Rectal smooth muscle tissue (tissue), 1 donor: ENCODE measurements around the gene UBTD1.

Experiments
- H3K27ac ChIP-seq: one replicate; pipeline ENCODE4 v1.7.0; 2013; ENCODE audit warnings: low read depth, low read length, inconsistent platforms
- H3K27me3 ChIP-seq: one replicate; pipeline ENCODE4 v1.7.0; 2013; ENCODE audit warnings: low read length; ENCODE audit not compliant: control insufficient read depth, insufficient read depth
- H3K36me3 ChIP-seq: one replicate; pipeline ENCODE4 v1.7.0; 2013; ENCODE audit warnings: low read length; ENCODE audit not compliant: control insufficient read depth, insufficient read depth
- H3K4me1 ChIP-seq: one replicate; pipeline ENCODE4 v1.7.0; 2013; ENCODE audit warnings: low read length; ENCODE audit not compliant: control insufficient read depth, insufficient read depth
- H3K4me3 ChIP-seq: one replicate; pipeline ENCODE4 v1.7.0; 2013; ENCODE audit warnings: low read length
- H3K9ac ChIP-seq: one replicate; pipeline ENCODE4 v1.7.0; 2013; ENCODE audit warnings: low read length

The UBTD1 gene

DNA sequence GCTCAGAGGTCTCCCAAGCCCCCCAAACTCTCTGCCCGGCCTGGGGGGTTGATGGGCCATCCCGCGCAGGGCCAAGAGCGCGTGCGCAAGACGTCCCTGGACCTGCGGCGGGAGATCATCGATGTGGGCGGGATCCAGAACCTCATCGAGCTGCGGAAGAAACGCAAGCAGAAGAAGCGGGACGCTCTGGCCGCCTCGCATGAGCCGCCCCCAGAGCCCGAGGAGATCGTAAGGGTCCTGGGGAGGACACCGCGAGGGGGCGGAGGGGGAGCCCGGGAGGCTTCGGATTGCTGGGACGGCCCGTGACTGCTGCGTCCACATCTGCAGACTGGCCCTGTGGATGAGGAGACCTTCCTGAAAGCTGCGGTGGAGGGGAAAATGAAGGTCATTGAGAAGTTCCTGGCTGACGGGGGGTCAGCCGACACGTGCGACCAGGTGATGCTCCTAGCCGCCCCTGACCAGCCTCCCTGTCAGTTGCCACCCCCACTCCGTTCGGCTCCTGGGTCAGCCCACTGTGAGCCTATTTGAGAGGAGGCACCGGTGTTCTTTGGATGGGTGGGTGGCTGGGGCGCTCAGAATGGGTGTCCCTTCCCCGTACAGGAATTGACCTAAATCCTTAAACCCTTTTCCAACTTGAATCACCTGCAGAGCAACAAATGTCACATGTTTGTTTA, 79.6 kb downstream of the UBTD1 start:
- H3K4me1 ChIP-seq, result no peaks in the 10 kb centered on the region
- H3K27me3 ChIP-seq, result no peaks in the 10 kb centered on the region
- H3K27ac ChIP-seq, result no peak overlapping the region
- no peaks in the 10 kb centered on the region for H3K36me3 ChIP-seq
- H3K9ac ChIP-seq, result no peak overlapping the region
- no peak overlapping the region for H3K4me3 ChIP-seq

GRCh38 chr10:97580421-97581367, 82.0 kb downstream of the UBTD1 start:
- H3K27ac ChIP-seq, result no peak overlapping the region
- no peaks in the 10 kb centered on the region for H3K36me3 ChIP-seq
- no peak overlapping the region for H3K4me3 ChIP-seq
- H3K4me1 ChIP-seq, result no peaks in the 10 kb centered on the region
- no peak overlapping the region for H3K9ac ChIP-seq
- H3K27me3 ChIP-seq, result no peaks in the 10 kb centered on the region

DNA sequence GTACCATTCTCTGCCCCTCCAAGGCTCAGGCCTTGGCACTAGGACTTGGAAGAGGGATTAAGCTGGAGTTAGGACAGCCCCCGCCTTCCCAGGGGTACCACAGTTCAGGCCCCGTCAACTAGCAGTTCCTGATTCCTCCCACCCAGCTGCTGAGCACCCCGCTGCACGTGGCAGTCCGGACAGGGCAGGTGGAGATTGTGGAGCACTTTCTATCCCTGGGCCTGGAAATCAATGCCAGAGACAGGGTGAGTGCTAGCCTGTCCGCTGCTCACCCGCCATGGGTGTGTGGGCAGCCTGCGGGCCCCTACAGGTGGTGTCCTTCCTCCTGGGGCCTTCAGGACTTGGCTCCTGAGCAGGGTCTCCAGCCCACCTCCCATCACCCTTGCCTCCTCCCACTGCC, 83.4 kb downstream of the UBTD1 start:
- no peak overlapping the region for H3K27ac ChIP-seq

DNA sequence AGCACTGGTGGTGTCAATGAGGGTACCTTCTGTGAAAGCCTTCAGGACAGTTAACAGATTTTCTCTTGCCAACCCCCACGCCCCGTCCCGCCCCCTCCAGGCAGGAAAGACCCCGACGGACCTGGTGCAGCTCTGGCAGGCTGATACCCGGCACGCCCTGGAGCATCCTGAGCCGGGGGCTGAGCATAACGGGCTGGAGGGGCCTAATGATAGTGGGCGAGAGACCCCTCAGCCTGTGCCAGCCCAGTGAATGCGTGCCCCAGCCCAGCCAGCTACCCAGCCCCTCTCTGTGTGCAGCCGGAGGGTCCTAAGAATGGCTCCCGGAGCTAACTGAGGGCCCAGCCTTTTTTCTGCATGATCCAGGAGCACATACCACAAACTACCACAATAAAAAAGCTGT, 84.8 kb downstream of the UBTD1 start:
- no peaks in the 10 kb centered on the region for H3K27me3 ChIP-seq
- no peaks in the 10 kb centered on the region for H3K36me3 ChIP-seq
- no peak overlapping the region for H3K9ac ChIP-seq
- no peaks in the 10 kb centered on the region for H3K4me1 ChIP-seq
- no peak overlapping the region for H3K4me3 ChIP-seq
- no peak overlapping the region for H3K27ac ChIP-seq

More for the DNA sequence above, 83.4 kb downstream of the UBTD1 start:
- H3K36me3 ChIP-seq, result no peaks in the 10 kb centered on the region
- no peaks in the 10 kb centered on the region for H3K27me3 ChIP-seq
- no peak overlapping the region for H3K4me3 ChIP-seq
- H3K9ac ChIP-seq, result no peak overlapping the region
- H3K4me1 ChIP-seq, result no peaks in the 10 kb centered on the region

DNA sequence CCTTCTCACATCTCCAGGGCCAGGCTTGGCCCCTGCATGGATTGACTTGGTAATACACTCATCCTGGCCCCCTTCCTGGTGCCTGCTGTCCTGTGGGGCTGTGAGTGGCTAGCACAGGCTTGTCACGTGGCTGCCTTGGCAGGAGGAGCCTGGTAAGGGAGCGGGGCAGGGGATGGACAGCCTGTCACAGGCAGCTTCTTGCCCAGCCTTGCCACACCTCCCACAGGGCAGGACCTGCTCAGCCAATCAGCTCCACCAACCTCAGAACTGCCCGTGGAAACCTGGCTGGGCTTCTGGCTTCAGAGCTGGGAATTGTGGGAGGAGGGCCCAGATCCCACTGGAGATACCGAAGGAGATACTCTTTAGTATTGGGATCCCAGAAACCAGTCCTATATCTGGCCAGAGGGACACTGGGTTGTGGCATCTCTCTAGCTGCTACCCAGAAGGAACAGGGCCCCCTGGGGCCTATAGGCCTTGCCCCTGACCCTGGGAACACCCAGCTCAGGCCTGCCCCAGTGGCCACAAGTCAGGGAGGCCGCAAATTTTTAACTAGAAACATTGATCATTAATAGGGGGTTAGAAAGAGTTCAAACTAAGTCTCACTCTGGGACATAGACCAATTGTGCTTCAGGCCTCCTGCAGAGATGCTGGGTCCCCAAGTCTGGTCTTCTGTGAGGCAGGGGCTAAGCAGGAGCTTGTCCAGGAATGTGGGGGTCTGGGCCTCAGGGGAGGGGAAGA, 85.5 kb downstream of the UBTD1 start, which contains the start of gene HOGA1:
Gene HOGA1 (plus strand): TSS at position 330 of the 738 bp plus-strand sequence. CDS start 315 bp downstream, at position 645.
- Histone ChIP-seq H3K4me3 (no peak within 1 kb of the TSS), H3K27ac (no peak within 1 kb of the TSS)

GRCh38 chr10:97584798-97585438, 86.2 kb downstream of the UBTD1 start:
- Histone ChIP-seq H3K4me1 (no peaks in the 10 kb centered on the region), H3K4me3 (no peak overlapping the region), H3K9ac (no peak overlapping the region), H3K27ac (no peak overlapping the region), H3K27me3 (no peaks in the 10 kb centered on the region), H3K36me3 (no peaks in the 10 kb centered on the region)

More for the DNA sequence above, 85.5 kb downstream of the UBTD1 start, which contains the start of gene HOGA1:
- H3K9ac ChIP-seq, result no peak within 1 kb of the TSS
- no peaks in the 10 kb centered on the region for H3K36me3 ChIP-seq
- no peaks in the 10 kb centered on the region for H3K27me3 ChIP-seq
- no peaks in the 10 kb centered on the region for H3K4me1 ChIP-seq

DNA sequence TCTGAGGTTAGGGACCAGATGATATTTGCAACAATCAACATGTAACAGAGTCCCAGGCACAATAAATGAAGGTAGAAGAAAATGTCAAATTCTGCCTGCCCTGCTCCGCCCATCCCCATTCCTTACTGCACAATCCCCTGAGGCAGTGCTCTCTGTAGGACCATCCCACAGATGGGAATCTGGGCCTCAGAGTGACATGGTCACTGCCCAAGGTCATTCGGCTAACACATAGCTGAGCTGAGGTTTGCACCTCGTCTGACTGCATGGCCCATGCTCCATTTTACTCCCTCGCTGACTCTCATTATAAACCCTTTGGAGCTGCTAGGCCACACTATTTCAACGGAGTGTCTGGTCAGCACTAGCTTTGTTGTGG, 86.7 kb downstream of the UBTD1 start:
- H3K27ac ChIP-seq, result no peak overlapping the region
- H3K9ac ChIP-seq, result no peak overlapping the region
- no peaks in the 10 kb centered on the region for H3K36me3 ChIP-seq
- H3K4me1 ChIP-seq, result no peaks in the 10 kb centered on the region
- no peak overlapping the region for H3K4me3 ChIP-seq
- no peaks in the 10 kb centered on the region for H3K27me3 ChIP-seq

DNA sequence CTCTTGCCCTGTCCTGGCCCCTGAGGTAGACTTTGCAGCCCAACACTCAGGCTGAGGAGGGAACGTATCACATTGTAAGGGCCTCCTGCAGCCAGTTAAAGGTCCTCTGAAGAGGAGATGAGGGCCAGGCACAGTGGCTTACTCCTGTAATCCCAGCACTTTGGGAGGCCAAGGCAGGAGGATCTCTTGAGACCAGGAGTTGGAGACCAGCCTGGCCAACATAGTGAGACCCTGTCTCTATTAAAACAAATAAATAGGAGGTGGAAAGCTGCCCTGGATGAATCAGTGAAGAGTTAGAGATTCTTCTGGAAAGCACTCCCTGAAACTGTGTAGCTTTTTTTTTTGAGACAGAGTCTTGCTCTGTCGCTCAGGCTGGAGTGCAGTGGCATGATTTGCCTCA, 88.5 kb downstream of the UBTD1 start:
- no peak overlapping the region for H3K27ac ChIP-seq
- no peak overlapping the region for H3K4me3 ChIP-seq
- no peaks in the 10 kb centered on the region for H3K27me3 ChIP-seq
- no peaks in the 10 kb centered on the region for H3K4me1 ChIP-seq
- H3K36me3 ChIP-seq, result no peaks in the 10 kb centered on the region
- H3K9ac ChIP-seq, result no peak overlapping the region

DNA sequence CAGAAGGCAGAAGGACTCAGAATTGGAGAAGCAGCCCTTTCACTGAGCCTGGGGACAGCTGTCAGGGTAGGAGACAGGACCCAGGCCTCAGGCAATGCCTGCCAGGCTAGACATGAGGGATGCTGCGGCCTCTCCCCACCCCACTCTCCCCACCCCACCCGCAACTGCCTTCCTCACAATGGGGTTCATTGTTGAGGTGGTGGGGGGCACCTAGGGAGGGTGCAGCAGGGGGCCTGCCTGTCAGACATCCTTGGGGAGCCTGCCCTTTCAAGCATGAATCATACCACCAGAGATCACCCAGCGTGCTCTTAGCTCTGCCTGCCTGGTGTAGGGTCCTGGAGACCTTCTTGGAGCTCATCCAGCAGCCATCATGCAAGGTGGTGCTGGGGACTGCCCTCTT, 90.8 kb downstream of the UBTD1 start, which contains the start of gene C10orf62:
Gene C10orf62 (plus strand): TSS at position 243 of the 400 bp plus-strand sequence. CDS start 177 bp downstream, outside the sequence.
- Histone ChIP-seq H3K9ac (no peak within 1 kb of the TSS), H3K27ac (no peak within 1 kb of the TSS), H3K27me3 (no peaks in the 10 kb centered on the region), H3K4me1 (no peaks in the 10 kb centered on the region), H3K36me3 (no peaks in the 10 kb centered on the region), H3K4me3 (no peak within 1 kb of the TSS)

DNA sequence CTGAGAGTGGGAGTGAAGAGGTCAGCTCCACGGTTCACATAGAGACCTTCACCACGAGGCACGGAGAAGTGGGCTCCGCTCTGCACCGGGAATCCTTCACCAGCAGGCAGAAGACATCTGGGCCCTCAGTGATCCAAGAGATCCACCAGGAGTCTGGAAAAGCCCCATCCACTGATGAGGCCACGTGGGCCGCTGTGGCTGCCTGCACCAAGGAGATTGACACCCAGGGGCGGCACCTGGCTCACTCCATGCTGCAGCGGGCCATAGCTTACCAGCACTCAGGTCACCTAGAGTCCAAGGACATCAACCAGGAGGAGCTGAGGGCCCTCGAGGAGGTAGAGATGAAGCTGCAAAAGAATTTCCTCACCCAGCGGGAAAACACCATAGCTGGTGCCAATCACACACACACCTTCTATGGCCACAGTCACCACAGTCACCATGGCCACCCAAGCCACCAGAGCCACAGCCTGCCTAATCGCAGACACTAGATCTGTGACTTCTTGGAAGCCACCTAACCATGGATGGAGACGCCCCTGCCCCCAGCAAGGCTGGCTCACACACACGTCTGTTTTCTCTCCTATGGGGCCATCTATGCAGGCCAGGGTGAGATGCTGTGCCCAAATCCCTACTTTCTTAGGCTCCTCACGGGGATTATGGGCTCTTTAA, 91.5 kb downstream of the UBTD1 start:
- Histone ChIP-seq H3K9ac (no peak overlapping the region), H3K4me1 (no peaks in the 10 kb centered on the region), H3K27ac (no peak overlapping the region), H3K4me3 (no peak overlapping the region), H3K36me3 (no peaks in the 10 kb centered on the region), H3K27me3 (no peaks in the 10 kb centered on the region)

DNA sequence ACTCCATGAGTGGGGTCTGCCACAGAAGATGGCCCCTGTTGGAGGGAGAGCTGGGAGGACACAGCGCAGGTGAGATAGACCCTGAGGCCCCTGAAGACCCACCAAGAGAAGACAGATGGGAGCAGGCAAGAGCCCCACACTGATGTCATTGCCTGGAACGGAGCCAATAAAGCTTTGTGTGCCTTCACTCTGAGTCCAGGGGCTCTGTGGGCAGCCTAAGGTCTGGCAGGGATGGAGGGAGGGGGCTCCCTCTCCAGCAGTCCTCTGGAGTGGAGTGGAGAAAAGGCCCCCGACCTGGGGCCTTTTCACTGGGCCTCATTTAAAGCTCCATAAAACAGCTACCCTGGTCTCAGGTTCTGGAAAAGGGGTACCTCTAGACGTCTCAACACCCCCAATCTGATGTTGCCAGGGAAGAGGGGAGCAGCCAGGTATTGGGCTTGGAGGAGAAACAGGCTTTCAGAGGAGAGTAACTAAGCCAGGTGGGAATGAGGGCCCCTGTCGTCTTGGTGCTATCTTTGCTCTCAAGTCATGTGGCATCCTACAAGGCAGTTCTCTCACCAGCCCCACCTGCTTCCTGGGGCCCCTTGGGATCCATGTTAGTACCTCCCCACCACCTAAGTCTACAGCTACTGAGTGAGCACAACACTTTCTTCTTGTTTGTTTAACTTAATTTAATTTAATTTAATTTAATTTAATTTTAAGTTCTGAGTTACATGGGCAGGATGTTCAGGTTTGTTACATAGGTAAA, 92.2 kb downstream of the UBTD1 start:
- H3K4me1 ChIP-seq, result peaks cover under 1% of the 10 kb centered on the region
- no peak overlapping the region for H3K9ac ChIP-seq

More for the DNA sequence above, 92.2 kb downstream of the UBTD1 start:
- no peak overlapping the region for H3K27ac ChIP-seq
- H3K36me3 ChIP-seq, result no peaks in the 10 kb centered on the region
- no peaks in the 10 kb centered on the region for H3K27me3 ChIP-seq
- H3K4me3 ChIP-seq, result no peak overlapping the region
